ENCODE measurements around the gene CFTR. TPM values are rescaled to one million over a fixed set of nuclear protein-coding genes. Genes with fewer than 3 reads are reported as not detected.

The CFTR gene
- total RNA-seq, 1 donor from 2014 or later: 0.18 TPM

- no peaks in the 10 kb centered on the region for H3K36me3 Mint-ChIP-seq (ENCODE audit: low read depth, unreplicated experiment)
- no peaks in the 10 kb centered on the region for H3K9me3 Mint-ChIP-seq (ENCODE audit: unreplicated experiment)
- no peak for DNase-seq (ENCODE audit: low spot score)
- H3K27me3 Mint-ChIP-seq (ENCODE audit: unreplicated experiment): no peaks in the 10 kb centered on the region
- H3K4me3 Mint-ChIP-seq (ENCODE audit: unreplicated experiment): no peak overlapping the region
- H3K27ac Mint-ChIP-seq (ENCODE audit: unreplicated experiment): no peak overlapping the region
- no peaks in the 10 kb centered on the region for H3K4me1 Mint-ChIP-seq (ENCODE audit: unreplicated experiment)
- TF ChIP-seq, protein P1, sequence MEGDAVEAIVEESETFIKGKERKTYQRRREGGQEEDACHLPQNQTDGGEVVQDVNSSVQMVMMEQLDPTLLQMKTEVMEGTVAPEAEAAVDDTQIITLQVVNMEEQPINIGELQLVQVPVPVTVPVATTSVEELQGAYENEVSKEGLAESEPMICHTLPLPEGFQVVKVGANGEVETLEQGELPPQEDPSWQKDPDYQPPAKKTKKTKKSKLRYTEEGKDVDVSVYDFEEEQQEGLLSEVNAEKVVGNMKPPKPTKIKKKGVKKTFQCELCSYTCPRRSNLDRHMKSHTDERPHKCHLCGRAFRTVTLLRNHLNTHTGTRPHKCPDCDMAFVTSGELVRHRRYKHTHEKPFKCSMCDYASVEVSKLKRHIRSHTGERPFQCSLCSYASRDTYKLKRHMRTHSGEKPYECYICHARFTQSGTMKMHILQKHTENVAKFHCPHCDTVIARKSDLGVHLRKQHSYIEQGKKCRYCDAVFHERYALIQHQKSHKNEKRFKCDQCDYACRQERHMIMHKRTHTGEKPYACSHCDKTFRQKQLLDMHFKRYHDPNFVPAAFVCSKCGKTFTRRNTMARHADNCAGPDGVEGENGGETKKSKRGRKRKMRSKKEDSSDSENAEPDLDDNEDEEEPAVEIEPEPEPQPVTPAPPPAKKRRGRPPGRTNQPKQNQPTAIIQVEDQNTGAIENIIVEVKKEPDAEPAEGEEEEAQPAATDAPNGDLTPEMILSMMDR (IDR thresholded peaks at IDR 0.05; ENCODE audit: unreplicated experiment): no peak
Measured at GRCh38 chr7:117596134-117596533, 116.3 kb downstream of the CFTR start.

GRCh38 chr7:117597755-117598154 is 117.9 kb downstream of the CFTR start:
- no peak overlapping the region for H3K4me3 Mint-ChIP-seq (ENCODE audit: unreplicated experiment)
- H3K4me1 Mint-ChIP-seq (ENCODE audit: unreplicated experiment): no peaks in the 10 kb centered on the region
- no peaks in the 10 kb centered on the region for H3K36me3 Mint-ChIP-seq (ENCODE audit: low read depth, unreplicated experiment)
- DNase-seq (ENCODE audit: low spot score): no peak
- H3K9me3 Mint-ChIP-seq (ENCODE audit: unreplicated experiment): no peaks in the 10 kb centered on the region
- H3K27ac Mint-ChIP-seq (ENCODE audit: unreplicated experiment): no peak overlapping the region
- TF ChIP-seq, protein P1 (IDR thresholded peaks at IDR 0.05; ENCODE audit: unreplicated experiment): no peak
- no peaks in the 10 kb centered on the region for H3K27me3 Mint-ChIP-seq (ENCODE audit: unreplicated experiment)

- Mint-ChIP-seq H3K4me3 (ENCODE audit: unreplicated experiment) (no peak overlapping the region), H3K4me1 (ENCODE audit: unreplicated experiment) (no peaks in the 10 kb centered on the region), H3K27ac (ENCODE audit: unreplicated experiment) (no peak overlapping the region), H3K36me3 (ENCODE audit: low read depth, unreplicated experiment) (no peaks in the 10 kb centered on the region), H3K27me3 (ENCODE audit: unreplicated experiment) (peaks cover 1% of the 10 kb centered on the region), H3K9me3 (ENCODE audit: unreplicated experiment) (no peaks in the 10 kb centered on the region)
- TF ChIP-seq, protein P1 (IDR thresholded peaks at IDR 0.05; ENCODE audit: unreplicated experiment): no peak
- no peak for DNase-seq (ENCODE audit: low spot score)
Measured at GRCh38 chr7:117600911-117601310, 121.1 kb downstream of the CFTR start.

DNA sequence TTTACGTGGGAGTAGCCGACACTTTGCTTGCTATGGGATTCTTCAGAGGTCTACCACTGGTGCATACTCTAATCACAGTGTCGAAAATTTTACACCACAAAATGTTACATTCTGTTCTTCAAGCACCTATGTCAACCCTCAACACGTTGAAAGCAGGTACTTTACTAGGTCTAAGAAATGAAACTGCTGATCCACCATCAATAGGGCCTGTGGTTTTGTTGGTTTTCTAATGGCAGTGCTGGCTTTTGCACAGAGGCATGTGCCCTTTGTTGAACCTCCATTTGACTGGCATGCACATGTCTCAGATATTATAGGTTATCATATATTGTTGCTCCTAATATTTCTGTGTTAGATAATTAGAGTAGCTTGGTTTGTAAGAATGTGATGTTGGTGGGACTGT is 123.8 kb downstream of the CFTR start:
- no peaks in the 10 kb centered on the region for H3K4me1 Mint-ChIP-seq (ENCODE audit: unreplicated experiment)

DNA sequence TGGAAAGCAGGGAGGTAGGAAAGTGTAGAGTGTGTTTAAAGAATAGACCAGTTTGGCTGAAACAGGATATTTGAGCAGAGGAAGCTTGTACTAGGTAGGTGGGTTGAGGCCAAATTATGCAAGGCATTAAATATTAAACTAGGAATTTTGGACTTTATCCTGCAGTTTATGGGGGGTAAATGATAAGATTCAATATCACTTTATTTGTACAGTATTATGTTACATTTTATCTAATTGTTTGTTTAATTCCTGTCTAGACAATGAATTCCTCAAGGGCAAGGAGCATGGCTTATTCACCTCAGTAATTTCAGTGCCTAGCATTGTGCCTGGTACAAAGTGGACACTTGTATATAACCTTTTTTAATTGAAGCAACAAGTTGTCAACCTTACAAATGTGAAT is 125.9 kb downstream of the CFTR start:
- DNase-seq (ENCODE audit: low spot score): no peak
- Mint-ChIP-seq H3K9me3 (ENCODE audit: unreplicated experiment) (no peaks in the 10 kb centered on the region), H3K36me3 (ENCODE audit: low read depth, unreplicated experiment) (no peaks in the 10 kb centered on the region), H3K27me3 (ENCODE audit: unreplicated experiment) (peaks cover 1% of the 10 kb centered on the region), H3K27ac (ENCODE audit: unreplicated experiment) (no peak overlapping the region), H3K4me3 (ENCODE audit: unreplicated experiment) (no peak overlapping the region), H3K4me1 (ENCODE audit: unreplicated experiment) (no peaks in the 10 kb centered on the region)
- TF ChIP-seq, protein P1 (IDR thresholded peaks at IDR 0.05; ENCODE audit: unreplicated experiment): no peak

More for the DNA sequence above, 123.8 kb downstream of the CFTR start:
- H3K4me3 Mint-ChIP-seq (ENCODE audit: unreplicated experiment): no peak overlapping the region
- no peaks in the 10 kb centered on the region for H3K36me3 Mint-ChIP-seq (ENCODE audit: low read depth, unreplicated experiment)
- no peak overlapping the region for H3K27ac Mint-ChIP-seq (ENCODE audit: unreplicated experiment)
- DNase-seq (ENCODE audit: low spot score): no peak
- peaks cover 1% of the 10 kb centered on the region for H3K27me3 Mint-ChIP-seq (ENCODE audit: unreplicated experiment)
- TF ChIP-seq, protein P1 (IDR thresholded peaks at IDR 0.05; ENCODE audit: unreplicated experiment): no peak
- no peaks in the 10 kb centered on the region for H3K9me3 Mint-ChIP-seq (ENCODE audit: unreplicated experiment)
